Activated CD8-positive, alpha-beta T cell treated with anti-CD3 and anti-CD28 coated beads for 36 hours (primary cell): Measurements from ENCODE around the gene RHOV. TPM values are rescaled to one million over a fixed set of nuclear protein-coding genes. Genes with fewer than 3 reads are reported as not detected.

Experiments
- ATAC-seq: fragments of 200-7000 bp; cut with Tn5 transposase; one replicate; pipeline ENCODE4 v1.10.0; 2021; ENCODE audit warnings: mild to moderate bottlenecking, moderate library complexity
- CTCF ChIA-PET: fragments of 350-600 bp; sonication (Branson Sonifier 250); formaldehyde crosslinking; loops from one replicate; lab custom pipeline; 2021; ENCODE audit warnings: antibody characterized with exemption; lab: Charles Lee
- POLR2A ChIA-PET: fragments of 350-600 bp; sonication (Branson Sonifier 250); formaldehyde crosslinking; loops from one replicate; lab custom pipeline; 2021; ENCODE audit warnings: antibody characterized with exemption; lab: Charles Lee
- DNase-seq: peaks from one replicate; pipeline ENCODE4 v3.0.0-alpha.2; 2020
- H3K27ac Mint-ChIP-seq: one replicate; pipeline ENCODE4 v1.8.0; 2021; ENCODE audit warnings: mild to moderate bottlenecking, mixed read lengths
- H3K27me3 Mint-ChIP-seq: one replicate; pipeline ENCODE4 v1.8.0; 2021; ENCODE audit warnings: mixed read lengths
- H3K36me3 Mint-ChIP-seq: one replicate; pipeline ENCODE4 v1.8.0; 2021; ENCODE audit warnings: low read depth, mixed read lengths
- H3K4me1 Mint-ChIP-seq: one replicate; pipeline ENCODE4 v1.8.0; 2021; ENCODE audit warnings: low read depth, mixed read lengths
- H3K4me3 Mint-ChIP-seq: one replicate; pipeline ENCODE4 v1.8.0; 2021; ENCODE audit warnings: mild to moderate bottlenecking, moderate library complexity, mixed read lengths
- H3K9me3 Mint-ChIP-seq: one replicate; pipeline ENCODE4 v1.8.0; 2021; ENCODE audit warnings: mixed read lengths
- intact Hi-C: fragments of 100-400 bp; cut with micrococcal nuclease; formaldehyde crosslinking; loops from one replicate; pipeline ENCODE4 v1.10.0; 2022
- total RNA-seq, 2 experiments: library from RNA; stranded (reverse); gene quantifications; one replicate each; pipeline ENCODE4 v1.2.3, GENCODE V29; 2021
- TF ChIP-seq, protein P1 (sequence below): fragments of 200-600 bp; IDR thresholded peaks from one replicate; pipeline ENCODE4 v1.8.0; 2022; ENCODE audit warnings: antibody characterized with exemption, mild to moderate bottlenecking

Gene RHOV
- total RNA-seq, 2 experiments from 2014 or later = 0.40 to 0.41 TPM

DNA sequence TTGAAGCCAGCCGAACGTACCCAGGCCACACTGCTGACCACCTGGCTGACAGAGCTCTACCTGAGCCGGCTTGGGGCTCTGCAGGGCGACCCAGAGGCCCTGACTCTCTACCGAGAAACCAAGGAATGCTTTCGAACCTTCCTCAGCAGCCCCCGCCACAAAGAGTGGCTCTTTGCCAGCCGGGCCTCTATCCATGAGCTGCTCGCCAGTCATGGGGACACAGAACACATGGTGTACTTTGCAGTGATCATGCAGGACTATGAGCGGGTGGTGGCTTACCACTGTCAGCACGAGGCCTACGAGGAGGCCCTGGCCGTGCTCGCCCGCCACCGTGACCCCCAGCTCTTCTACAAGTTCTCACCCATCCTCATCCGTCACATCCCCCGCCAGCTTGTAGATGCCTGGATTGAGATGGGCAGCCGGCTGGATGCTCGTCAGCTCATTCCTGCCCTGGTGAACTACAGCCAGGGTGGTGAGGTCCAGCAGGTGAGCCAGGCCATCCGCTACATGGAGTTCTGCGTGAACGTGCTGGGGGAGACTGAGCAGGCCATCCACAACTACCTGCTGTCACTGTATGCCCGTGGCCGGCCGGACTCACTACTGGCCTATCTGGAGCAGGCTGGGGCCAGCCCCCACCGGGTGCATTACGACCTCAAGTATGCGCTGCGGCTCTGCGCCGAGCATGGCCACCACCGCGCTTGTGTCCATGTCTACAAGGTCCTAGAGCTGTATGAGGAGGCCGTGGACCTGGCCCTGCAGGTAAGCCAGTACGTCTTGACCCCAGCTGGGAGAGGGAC, 26.4 kb upstream of the RHOV start:
- ChIA-PET POLR2A (interaction anchor here (1.4 kb wide), 1 partner anchor 9 kb away, joined by 4 read pairs; no protein-coding TSS in a partner anchor), CTCF (interaction anchor here (0.6 to 9.4 kb wide), 6 partner anchors 27 to 285 kb away, joined by 3 to 126 read pairs (median 6); partner anchors contain the start of gene RHOV)
- intact Hi-C loops = loop anchor here (10.0 kb wide), 2 partner anchors 54 to 124 kb away; partner anchors contain the start of gene CHAC1
- peaks cover 17% of the 10 kb centered on the region for H3K36me3 Mint-ChIP-seq
- no peak overlapping the region for H3K4me3 Mint-ChIP-seq
- TF ChIP-seq, protein P1, sequence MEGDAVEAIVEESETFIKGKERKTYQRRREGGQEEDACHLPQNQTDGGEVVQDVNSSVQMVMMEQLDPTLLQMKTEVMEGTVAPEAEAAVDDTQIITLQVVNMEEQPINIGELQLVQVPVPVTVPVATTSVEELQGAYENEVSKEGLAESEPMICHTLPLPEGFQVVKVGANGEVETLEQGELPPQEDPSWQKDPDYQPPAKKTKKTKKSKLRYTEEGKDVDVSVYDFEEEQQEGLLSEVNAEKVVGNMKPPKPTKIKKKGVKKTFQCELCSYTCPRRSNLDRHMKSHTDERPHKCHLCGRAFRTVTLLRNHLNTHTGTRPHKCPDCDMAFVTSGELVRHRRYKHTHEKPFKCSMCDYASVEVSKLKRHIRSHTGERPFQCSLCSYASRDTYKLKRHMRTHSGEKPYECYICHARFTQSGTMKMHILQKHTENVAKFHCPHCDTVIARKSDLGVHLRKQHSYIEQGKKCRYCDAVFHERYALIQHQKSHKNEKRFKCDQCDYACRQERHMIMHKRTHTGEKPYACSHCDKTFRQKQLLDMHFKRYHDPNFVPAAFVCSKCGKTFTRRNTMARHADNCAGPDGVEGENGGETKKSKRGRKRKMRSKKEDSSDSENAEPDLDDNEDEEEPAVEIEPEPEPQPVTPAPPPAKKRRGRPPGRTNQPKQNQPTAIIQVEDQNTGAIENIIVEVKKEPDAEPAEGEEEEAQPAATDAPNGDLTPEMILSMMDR = no peak
- H3K4me1 Mint-ChIP-seq = peaks cover 21% of the 10 kb centered on the region
- DNase-seq (no peak), ATAC-seq (no peak)
- H3K27ac Mint-ChIP-seq = no peak overlapping the region
- no peaks in the 10 kb centered on the region for H3K27me3 Mint-ChIP-seq
- H3K9me3 Mint-ChIP-seq = no peaks in the 10 kb centered on the region

DNA sequence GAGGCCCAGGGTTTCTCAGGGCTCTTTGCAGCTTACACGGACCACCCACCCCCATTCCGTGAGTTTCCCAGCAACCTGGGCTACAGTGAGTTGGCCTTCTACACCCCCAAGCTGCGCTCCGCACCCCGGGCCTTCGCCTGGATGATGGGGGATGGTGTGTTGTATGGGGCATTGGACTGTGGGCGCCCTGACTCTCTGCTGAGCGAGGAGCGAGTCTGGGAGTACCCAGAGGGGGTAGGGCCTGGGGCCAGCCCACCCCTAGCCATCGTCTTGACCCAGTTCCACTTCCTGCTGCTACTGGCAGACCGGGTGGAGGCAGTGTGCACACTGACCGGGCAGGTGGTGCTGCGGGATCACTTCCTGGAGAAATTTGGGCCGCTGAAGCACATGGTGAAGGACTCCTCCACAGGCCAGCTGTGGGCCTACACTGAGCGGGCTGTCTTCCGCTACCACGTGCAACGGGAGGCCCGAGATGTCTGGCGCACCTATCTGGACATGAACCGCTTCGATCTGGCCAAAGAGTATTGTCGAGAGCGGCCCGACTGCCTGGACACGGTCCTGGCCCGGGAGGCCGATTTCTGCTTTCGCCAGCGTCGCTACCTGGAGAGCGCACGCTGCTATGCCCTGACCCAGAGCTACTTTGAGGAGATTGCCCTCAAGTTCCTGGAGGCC, 25.6 kb upstream of the RHOV start:
- ChIA-PET POLR2A (interaction anchor here (1.2 to 1.4 kb wide), 2 partner anchors 9 to 10 kb away, joined by 4 read pairs; no protein-coding TSS in a partner anchor), CTCF (interaction anchor here (1.3 to 9.4 kb wide), 4 partner anchors 31 to 286 kb away, joined by 3 to 96 read pairs (median 4); no protein-coding TSS in a partner anchor)
- ATAC-seq (no peak), DNase-seq (no peak)
- intact Hi-C loops = loop anchor here (10.0 kb wide), 4 partner anchors 55 to 225 kb away; partner anchors contain the start of genes CHAC1 and RMDN3
- no peaks in the 10 kb centered on the region for H3K27me3 Mint-ChIP-seq
- TF ChIP-seq, protein P1 = no peak
- H3K27ac Mint-ChIP-seq = no peak overlapping the region
- peaks cover 26% of the 10 kb centered on the region for H3K4me1 Mint-ChIP-seq
- no peak overlapping the region for H3K4me3 Mint-ChIP-seq
- H3K36me3 Mint-ChIP-seq = peaks cover 17% of the 10 kb centered on the region
- no peaks in the 10 kb centered on the region for H3K9me3 Mint-ChIP-seq

DNA sequence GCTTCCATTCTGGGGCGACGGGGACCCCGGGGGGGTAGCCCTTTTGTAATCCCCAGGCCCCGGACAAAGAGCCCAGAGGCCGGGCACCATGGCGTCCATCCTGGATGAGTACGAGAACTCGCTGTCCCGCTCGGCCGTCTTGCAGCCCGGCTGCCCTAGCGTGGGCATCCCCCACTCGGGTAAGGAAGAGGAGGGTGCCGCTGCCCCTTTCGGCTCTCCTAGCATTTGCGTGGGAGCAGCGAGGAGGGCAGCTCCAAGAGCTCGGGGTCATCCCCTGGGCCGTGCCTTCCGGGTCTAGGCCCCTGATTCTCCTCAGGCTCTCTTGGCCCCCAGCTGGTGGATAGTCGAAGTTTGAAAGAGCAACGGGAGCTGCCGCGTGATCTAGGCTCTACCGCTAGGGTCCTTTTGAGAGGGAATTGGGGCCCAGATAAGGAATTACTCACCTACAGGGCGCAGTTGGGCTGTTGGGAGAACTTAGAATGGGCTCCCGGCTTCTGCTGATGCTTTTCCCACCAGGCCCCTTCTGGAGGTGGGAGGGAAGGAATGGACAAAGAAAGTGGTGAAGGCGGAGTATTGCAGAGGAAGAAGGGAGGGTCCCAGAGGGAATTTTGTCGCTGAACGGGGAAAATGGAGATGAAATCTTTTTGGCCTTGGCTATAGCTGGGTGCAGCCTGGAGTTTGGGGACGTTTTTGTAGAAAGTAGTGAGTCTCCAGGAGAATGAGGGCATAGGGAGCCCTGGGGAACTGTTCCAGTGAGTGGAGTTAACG, 20.8 kb upstream of the RHOV start:
- H3K4me1 Mint-ChIP-seq = peaks cover 28% of the 10 kb centered on the region
- CTCF ChIA-PET = interaction anchor here (0.6 to 5.9 kb wide), 45 partner anchors 10 to 508 kb away, joined by 3 to 112 read pairs (median 4); partner anchors contain the start of genes C15orf62, CCDC32, CHAC1 and CHP1
- peak overlapping the region; percentile 92 for H3K27ac Mint-ChIP-seq
- H3K27me3 Mint-ChIP-seq = no peaks in the 10 kb centered on the region
- TF ChIP-seq, protein P1 = peak; percentile 61
- no peaks in the 10 kb centered on the region for H3K9me3 Mint-ChIP-seq
- intact Hi-C loops = loop anchor here (10.0 kb wide), 2 partner anchors 140 to 220 kb away; partner anchors contain the start of gene RMDN3
- peak; percentile 78 for DNase-seq
- ATAC-seq = peak; percentile 45
- POLR2A ChIA-PET = interaction anchor here (0.7 to 2.6 kb wide), 12 partner anchors 9 to 325 kb away, joined by 3 to 45 read pairs (median 4); partner anchors contain the start of genes DNAJC17, GCHFR, RAD51 and RPUSD2
- H3K36me3 Mint-ChIP-seq = peaks cover 7% of the 10 kb centered on the region
- peak overlapping the region; percentile 94 for H3K4me3 Mint-ChIP-seq

DNA sequence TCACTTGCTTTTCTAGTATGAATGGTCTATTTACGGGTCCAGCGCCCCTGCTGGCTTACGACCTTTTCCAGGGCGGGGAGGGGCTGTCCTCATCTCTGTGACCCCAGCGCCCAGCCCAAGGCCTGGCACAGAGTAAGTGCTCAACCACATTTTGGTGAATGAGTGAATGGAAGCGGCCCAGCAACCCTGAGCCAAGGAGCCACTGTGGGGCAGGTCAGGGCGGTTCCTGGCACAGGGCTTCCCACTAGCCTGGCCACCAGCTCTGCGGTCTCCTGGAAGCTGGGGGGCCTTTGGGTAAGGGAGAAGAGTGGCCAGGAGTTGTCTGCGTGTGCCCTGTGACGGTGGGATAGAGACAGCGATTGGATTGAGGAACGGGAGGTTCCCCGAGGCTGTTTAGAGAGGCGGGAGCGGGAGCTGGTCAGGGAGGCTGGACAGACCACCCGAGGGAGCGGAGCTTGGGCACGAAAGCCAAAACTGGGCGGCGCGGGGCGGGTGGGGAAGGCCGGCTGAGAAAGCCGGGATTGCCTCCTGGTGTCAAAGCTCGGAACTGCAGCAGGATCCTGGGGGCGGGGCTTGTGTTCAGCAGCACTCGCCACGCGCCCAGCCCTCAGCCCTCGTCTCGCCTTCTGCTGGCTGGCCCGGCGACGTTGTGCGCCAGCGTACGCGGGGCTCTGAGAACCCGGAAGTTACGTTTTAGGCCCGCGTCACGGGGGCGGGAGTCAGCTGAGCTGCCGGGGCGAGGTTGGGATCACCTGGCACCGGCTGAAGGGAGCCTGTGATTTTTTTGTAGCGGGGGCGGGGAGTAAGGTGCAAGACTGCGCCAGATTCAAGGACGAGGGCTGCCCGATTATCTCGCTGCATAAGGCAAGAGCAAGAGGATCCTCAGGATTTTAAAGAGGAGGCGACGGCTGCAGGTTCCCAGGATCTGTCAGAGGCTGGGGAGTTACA, 20.0 kb upstream of the RHOV start, which contains the start of gene VPS18:
Gene VPS18 (plus strand): TSS at position 718 of the 948 bp plus-strand sequence. CDS start 319 bp downstream, outside the sequence.
- ATAC-seq = peak; percentile 99
- TF ChIP-seq, protein P1 = peak; percentile 89
- Mint-ChIP-seq H3K4me1 (peaks cover 28% of the 10 kb centered on the region), H3K27ac (peak within 1 kb of the TSS; percentile 92), H3K36me3 (peaks cover 7% of the 10 kb centered on the region), H3K9me3 (no peaks in the 10 kb centered on the region), H3K27me3 (no peaks in the 10 kb centered on the region), H3K4me3 (peak within 1 kb of the TSS; percentile 94)
- DNase-seq = peak; percentile 99
- CTCF ChIA-PET = interaction anchor here (0.7 to 5.9 kb wide), 45 partner anchors 9 to 337 kb away, joined by 3 to 112 read pairs (median 4); partner anchors contain the start of genes C15orf62, CCDC32, CHP1 and DLL4
- POLR2A ChIA-PET = interaction anchor here (0.6 to 2.6 kb wide), 12 partner anchors 10 to 199 kb away, joined by 3 to 45 read pairs (median 4); partner anchors contain the start of genes DNAJC17, GCHFR, RAD51 and SPINT1
- intact Hi-C loops = loop anchor here (2.0 to 10.0 kb wide), 3 partner anchors 35 to 219 kb away; partner anchors contain the start of gene RMDN3
